C4-2B (cell line): ENCODE measurements around the gene DHRS3.

Experiments used
- CTCF ChIP-seq: fragments of 450-650 bp; conservative IDR thresholded peaks from 2 replicates; pipeline ENCODE4 v1.5.1; 2017; ENCODE audit warnings: mild to moderate bottlenecking
- ZFX ChIP-seq: fragments of 450-650 bp; IDR thresholded peaks from 2 replicates; pipeline ENCODE4 v1.6.1; 2017

GRCh38 chr1:12603224-12603623, 14.8 kb downstream of the DHRS3 start:
- TF ChIP-seq CTCF (no peak), ZFX (no peak)
